GM18868 (cell line): Measurements from ENCODE around the gene SST.
"Not testable (repeated sequence)": the region's sequence is repeated elsewhere in the genome, so short reads cannot be mapped to it uniquely, and the experiment has no call there.

ENCODE experiments used
- ATAC-seq: cut with Tn5 transposase; IDR thresholded peaks from one replicate; pipeline ENCODE4 v1.9.1; 2021; ENCODE audit warnings: mild to moderate bottlenecking, moderate library complexity; ENCODE audit not compliant: unreplicated experiment

Gene SST

DNA sequence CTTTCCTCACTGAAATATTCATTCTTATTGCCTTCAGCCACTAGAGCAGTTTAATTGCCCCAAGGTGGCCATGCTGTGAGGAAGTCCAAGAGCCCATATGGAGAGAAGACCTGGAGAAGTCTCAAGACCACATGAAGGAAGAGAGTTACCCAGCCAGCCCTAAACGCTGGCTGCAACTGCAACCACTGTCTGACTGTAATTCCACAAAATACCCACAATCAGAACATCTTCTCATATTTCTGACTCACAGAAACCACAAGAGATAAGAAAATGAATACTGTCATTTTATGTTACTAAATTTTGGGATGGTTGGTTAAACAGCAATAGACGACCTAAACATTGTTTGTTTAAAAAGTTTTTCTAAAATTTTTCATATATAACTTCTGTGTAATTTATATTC lies 14.7 kb upstream of the SST start:
- no peak for ATAC-seq

GRCh38 chr3:187684444-187684843 lies 14.2 kb upstream of the SST start:
- ATAC-seq: no peak

DNA sequence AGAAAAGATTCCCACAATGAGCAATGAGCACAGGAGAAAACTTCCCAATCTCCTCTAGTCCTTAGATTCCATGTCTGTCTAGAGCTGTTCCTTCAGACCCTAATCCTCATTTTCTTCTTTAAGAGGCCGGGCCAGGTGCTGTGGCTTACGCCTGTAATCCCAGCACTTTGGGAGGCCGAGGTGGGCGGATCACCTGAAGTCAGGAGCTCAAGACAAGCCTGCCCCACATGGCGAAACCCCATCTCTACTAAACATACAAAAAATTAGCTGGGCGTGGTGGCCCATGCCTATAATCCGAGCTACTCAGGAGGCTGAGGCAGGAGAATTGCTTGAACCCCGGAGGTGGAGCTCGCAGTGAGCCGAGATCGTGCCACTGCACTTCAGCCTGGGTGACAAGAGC lies 11.6 kb upstream of the SST start:
- not testable (repeated sequence) for ATAC-seq

DNA sequence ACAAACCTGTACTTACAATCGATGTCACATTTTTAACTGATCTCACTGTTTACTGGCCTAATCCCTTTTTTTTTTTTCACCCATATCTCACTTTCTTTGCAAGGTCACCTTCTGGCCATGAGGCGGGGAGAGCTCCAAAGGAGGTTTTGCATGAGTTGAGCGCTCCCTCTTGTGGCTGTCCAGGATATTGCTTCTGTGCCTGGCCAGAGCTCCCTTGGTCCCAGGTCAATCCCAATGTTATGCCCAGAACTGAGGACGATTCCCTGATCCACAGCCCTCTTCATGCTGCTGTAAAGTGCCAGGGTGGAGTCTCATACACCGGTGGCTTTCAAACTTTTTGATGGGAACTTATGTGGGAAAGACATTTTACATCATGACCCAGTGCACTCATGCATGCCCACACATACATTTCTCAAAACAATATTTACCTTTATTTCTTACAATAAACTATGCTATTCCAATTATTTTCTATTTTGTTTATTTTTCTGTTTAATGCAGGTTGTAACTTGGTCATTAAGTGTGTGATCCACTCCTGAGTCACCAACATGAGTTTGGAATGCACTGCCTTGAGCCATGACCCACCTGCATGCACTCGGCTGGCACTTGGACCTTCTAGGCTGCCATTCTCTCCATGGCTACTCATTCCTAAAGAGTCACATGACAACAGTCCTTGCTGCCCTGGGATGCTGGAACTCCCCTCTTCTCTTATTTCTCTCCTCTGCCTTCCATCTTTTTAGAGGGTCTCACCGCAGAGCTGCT lies 9.6 kb upstream of the SST start:
- ATAC-seq: peak; percentile 64

GRCh38 chr3:187678726-187679268 lies 8.6 kb upstream of the SST start:
- ATAC-seq: no peak

DNA sequence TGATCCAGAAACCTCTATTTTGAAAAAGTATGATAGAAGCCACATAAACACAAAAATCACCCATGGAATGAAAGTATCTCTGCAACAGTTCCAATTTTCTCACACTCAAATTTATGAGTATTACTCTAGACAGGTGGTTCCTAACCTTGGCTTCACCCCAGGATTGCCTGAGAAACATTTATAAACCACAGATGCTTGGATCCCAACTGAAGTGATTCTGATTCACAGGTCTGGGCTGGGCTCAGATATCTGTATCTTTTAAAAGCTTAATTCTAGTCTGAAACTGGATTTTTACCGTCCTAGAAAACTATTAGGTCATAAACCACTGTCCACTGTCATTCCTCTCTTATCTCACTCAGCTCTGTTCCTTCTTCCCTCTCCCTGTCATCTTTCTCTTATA lies 7.4 kb upstream of the SST start:
- ATAC-seq: no peak

DNA sequence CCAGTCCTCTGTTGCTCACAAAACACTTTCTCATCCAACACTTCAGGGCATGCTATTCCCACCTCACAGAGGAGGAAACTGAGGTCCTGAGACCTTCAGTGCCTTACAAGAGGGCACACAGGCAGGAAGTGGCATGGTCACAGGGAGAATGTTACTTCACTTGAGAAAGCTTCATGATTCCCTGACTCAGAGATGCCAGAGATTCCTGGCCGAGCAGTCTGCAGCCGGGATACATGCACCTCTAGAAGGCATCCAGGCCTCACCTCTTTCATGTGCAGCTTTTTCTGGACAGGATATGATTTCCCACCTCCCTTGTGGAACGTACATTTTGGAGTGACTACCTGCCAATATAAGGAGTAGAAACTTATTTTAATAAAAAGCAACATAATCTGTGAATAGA lies 2.8 kb upstream of the SST start:
- no peak for ATAC-seq

DNA sequence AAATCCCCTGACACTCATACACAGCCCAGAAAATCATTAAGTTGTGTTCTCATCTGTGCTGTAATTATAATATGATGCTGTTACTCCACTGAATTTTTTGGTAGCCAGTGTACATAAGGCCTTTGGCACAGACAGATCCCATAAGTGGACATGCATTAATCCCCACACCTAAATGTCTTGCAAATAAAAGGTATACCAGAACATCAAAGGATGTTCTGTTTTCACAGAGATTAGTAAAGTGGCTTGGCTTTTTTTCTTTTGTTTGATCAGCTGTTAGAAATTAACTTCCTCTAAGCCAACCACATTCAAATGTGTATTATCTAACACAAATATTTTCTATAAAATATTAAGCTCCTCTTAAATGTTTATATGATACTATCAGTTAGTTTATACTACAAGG lies 2.7 kb downstream of the SST start:
- no peak for ATAC-seq

- no peak for ATAC-seq
These were observed 4.3 kb downstream of the SST start for GRCh38 chr3:187665764-187666402.

DNA sequence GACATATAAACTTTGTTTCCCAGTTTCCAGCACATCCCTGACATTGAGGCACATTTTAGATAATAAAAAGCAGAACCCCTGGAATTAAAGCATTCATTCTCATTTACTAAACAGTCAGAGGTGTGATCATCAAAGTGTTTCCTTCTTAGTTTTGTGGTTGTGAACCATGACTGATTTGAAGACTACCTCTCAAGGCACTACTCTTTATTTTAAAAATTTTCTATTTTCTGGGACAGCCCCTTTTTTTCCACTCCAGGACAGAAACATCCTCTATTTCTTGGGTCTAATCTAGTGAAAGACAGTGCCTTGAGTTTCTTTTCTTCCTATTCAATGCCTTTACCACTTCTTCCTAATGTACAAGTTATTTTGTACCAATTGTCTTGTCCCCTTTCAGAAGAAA lies 5.2 kb downstream of the SST start:
- ATAC-seq: no peak

DNA sequence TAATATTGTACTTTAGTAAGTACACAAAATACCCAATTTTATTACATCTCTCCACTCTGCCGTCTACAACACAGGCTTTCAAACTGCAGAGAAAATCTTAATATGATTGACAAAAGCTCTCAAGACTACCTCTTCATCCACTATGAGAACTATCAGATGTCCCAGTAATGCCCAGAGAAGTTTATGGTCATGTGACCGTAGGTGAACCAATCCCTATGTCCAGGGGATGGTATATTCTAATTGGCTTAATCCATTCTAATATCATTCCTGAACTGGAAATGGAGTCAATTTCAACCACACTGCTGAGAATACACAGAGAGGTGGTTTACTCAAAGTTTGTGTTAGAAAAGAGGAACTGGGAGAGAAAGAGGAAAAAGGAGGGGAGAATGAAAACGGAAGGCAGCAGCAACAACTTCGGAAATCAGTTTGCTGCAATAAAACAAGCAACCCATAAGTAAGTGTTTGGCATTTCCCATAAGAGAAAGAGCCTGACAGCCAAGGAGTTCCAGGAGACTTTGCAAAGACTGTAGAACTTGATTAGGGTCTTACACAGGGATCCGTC lies 7.3 kb downstream of the SST start:
- no peak for ATAC-seq

- no peak for ATAC-seq
These were observed 8.9 kb downstream of the SST start for GRCh38 chr3:187661267-187661666.

DNA sequence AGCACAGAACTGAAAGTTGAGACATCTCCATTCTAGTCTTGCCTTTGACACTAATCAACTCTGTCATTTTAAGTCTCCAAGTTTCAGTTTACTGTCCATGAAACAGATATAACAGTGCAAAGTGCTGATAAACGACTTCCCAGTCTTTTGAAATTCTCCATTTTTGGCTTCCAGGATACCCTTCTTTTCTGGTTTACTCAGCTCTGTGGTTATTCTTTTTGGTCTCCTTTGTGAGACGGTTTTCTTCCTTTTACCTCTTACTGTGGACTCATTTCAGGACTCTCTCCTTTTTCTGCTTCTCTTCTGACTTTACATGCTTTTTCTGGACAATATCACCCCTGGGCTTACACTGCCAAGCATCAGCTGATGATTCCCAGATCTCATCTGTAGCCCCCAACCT lies 18.9 kb downstream of the SST start:
- no peak for ATAC-seq

DNA sequence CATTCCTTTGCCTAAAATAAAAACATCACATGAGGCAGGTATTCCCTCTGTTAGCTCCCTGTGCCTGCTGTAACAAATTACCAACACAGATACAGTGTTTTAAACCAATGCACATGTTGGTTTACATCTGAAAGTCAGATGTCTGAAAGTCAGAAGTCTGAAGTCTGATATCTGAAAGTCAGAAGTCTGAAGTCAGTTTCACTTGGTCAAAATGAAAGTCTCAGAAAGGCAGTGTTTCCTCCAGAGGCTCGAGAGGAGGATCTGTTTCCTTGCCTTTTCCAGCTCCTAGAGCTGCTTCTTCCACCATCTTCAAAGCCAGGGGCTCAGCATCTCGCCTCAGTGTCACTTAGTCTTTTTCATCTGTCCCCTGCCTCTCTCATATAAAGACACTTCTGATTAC lies 22.0 kb downstream of the SST start:
- peak; percentile 80 for ATAC-seq

DNA sequence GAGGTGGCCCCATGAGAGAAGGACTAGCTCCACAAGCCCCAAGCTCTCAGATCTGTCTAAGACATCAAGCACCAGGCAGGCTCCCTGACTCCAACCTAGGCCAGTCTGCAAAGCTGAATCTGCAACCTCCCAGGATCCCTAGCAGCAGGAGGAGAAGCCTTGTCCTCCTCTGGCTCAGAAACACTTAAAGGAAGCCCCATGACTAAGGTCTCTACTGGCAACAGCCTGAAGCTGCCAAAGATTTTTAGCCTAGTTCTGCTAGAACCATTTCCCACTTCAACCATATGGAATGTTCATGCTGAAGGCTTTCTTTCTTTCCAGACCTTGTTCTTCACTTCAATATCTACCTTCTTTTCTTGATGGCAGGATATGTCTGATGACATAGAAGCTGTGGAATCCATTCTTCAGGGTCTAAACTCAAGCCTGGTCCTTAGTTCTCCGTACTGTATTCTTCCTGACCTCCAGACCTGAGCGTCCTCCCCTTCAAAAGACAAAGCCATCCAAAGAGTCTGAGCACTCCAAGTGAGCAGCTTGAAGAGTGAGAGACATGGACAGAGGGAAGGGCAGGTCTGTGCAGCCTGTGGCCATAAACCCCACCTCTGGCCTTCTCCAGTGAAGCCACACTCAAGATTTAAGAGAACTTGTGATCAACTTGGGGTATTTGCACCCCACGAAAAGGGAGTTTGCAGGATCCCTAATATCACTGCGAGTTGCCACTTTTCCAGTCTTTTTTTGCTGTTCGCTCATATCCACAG lies 23.1 kb downstream of the SST start:
- no peak for ATAC-seq

DNA sequence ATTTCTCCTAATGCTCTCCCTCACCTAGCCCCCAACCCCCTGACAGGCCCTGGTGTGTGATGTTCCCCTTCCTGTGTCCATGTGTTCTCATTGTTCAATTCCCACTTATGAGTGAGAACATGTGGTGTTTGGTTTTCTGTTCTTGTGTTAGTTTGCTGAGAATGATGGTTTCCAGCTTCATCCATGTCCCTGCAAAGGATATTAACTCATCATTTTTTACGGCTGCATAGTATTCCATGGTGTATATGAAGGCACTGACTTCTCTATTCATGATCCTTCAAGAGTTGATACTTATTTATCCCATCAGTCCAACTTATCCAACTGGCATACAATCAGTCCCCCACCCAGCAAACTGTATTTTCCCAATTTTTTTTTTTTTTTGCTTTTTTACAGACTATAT lies 24.8 kb downstream of the SST start:
- not testable (repeated sequence) for ATAC-seq

- ATAC-seq: no peak
These were observed 27.3 kb downstream of the SST start for GRCh38 chr3:187642861-187643260.

DNA sequence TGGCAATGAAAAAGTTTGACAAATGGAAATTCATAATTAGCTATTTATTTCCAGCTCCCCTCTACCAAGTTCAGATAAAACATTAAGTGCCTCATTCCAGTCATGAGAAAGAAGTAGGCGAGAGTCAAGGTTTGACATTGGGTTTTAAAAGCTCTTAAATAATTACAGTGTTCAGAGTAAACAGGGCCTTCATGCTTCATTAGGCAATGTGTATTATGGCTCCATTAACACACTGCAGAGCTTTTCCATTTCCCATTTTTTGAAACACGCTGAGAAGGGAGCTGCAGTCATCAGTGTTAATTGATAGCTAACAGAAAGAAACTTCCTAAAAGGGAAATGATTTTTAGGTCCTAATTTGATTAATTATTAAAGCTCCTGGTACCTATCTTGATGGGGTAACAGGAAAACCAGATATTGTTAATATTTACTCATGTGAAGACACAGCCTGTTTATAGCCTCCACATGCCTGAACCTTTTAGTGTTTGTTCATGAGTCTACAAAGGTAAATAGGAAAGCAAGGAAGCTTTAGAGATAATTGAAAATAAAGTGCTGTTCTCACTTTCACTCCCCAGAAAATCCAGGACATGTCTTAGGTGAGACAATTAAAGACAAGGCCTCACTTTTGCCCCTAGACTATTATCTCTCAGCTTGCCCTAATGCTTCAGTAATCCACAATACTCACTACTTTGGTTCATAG lies 28.7 kb downstream of the SST start:
- ATAC-seq: no peak

- no peak for ATAC-seq
These were observed 29.6 kb downstream of the SST start for GRCh38 chr3:187640569-187641059.

- no peak for ATAC-seq
These were observed 30.1 kb downstream of the SST start for GRCh38 chr3:187639927-187640568.
